Measurements from ENCODE around the gene TNFAIP8L1.
"Not testable (repeated sequence)": the region's sequence is repeated elsewhere in the genome, so short reads cannot be mapped to it uniquely, and the experiment has no call there.

Gene TNFAIP8L1

GRCh38 chr19:4652075-4652474 is 12.8 kb downstream of the TNFAIP8L1 start:
- no peak for DNase-seq

DNA sequence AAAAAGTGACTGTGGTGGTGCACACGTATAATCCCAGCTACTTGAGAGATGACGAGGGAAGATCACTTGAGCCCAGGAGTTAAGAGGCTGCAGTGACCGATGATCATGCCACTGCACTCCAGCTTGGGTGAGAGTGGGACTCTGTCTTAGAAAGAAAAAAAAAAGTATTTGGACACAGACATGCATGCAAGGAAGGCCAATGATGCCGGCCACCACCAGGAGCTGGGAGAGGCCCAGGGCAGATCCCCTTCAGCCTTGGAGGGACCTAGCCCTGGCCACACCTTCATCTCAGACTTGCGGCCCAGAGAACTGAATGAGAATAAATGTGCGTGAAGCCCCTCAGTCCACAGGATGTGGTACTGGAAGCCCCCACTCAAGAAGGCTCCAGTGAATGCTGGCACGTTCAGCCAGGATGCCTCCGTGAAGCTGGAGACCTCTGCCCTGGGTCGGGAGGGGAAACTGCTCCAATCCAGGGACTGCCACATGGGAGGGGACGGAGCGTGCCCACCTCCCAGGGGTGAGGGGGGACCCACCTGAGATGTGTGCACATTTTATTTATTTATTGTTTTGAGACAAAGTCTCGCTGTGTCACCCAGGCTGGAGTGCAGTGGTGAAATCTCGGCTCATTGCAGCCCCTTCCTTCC is 14.6 kb downstream of the TNFAIP8L1 start:
- no peak for DNase-seq

DNA sequence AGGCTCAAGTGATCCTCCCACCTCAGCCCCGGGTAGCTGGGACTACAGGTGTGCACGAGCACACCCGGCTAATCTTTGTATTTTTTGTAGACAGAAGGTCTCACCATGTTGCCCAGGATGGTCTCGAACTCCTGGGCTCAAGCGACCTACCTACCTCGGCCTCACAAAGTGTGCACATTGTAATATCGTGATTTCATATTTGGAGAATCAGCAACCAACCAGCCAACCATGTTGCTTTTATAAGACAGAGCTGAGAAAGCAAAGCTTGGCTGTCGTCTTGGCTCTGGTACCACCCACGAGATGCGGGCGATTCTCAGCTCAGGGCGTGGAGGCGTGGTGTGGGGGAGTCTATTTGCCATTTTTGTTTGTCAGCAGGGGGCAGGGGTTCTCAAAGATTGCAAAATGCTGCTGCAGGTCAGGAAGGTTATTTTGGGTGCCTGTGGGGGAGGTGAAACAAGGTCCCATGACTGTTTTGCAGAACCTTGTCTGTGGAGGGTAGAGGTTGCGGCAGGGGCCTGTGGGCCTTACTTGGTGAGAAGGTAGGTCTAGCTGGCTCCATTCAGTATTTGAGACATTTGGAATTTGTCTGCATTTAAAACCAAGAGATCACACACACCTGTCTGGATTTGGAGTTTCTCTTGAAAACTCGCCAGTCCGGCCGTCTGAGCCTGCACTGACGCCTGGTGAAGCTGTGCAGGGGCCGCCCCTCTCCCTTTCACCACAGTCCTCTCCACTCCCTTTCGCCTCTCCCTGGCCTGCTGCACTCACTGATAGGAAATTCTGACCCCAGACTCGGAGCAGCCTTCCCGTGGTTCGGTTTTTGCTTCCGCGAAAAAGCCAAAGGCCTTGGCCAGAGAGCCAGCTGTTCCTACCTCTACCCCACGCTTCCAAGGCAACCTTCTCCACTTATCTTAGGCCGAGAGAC is 15.4 kb downstream of the TNFAIP8L1 start:
- DNase-seq = no peak

DNA sequence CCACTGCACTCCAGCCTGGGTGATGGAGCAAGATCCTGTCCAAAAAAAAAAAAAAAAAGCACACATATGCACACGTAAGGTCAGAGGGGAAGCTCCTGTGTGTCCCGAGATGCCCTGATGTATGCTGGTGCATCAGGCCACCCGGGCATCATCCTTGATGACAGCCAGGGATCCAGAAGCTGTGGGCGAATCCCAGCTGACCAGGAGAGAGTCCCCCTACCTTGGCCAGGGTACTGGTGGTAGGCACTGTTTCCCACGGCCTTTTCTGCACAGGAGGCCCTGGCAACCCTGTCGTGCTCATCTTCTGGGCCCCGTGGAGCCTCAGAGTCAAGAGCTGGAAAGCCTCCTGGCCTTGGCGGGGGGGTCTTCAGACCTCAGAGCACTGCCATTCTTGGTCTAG is 16.8 kb downstream of the TNFAIP8L1 start:
- no peak for DNase-seq

GRCh38 chr19:4657262-4657661 is 17.9 kb downstream of the TNFAIP8L1 start:
- no peak for DNase-seq

- DNase-seq = no peak
Observed at GRCh38 chr19:4657835-4658234, 18.5 kb downstream of the TNFAIP8L1 start.

DNA sequence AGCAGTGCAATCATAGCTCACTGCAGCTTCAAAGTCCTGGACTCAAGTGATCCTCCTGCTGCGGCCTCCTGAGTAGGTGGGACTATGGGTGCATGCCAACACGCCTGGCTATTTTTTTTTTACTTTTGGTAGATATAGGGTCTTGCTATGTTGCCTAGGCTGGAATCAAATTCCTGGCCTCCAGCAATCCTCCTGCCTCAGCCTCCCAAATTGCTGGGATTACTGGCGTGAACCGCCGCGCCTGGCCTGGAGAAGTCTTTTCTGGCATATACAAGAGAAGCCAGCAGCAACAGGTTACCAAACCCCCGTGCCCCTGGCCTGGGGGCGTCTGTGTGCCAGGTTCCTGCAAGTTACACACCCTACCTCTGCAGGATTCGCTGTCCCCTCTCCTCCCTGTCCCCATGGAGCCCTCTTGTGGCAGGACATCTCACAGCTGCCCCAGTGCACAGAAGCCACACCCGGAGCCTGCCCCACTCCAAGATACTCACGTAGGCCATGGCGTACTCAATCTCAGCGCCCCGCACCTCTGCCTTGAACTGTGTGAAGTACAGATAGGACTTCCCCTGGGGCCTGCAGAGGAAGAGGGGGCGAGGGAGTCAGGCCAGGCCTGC is 21.0 kb downstream of the TNFAIP8L1 start:
- DNase-seq = no peak

DNA sequence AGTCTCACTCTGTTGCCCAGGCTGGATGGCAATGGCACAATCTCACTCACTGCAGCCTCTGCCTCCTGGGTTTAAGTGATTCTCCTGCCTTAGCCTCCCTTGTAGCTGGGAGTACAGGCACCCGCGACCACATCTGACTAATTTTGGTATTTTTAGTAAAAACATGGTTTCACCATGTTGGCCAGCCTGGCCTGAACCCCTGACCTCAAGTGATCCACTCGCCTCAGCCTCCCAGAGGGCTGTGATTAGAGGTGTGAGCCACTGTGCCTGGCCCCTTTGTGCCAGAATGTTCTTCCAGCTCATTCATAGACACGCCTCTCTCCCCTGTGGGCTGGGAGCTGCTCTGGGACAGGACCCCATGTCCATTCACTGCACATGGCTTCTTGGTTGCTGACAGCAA is 21.7 kb downstream of the TNFAIP8L1 start:
- no peak for DNase-seq

- DNase-seq = no peak
Observed at GRCh38 chr19:4662020-4662695, 22.8 kb downstream of the TNFAIP8L1 start.

DNA sequence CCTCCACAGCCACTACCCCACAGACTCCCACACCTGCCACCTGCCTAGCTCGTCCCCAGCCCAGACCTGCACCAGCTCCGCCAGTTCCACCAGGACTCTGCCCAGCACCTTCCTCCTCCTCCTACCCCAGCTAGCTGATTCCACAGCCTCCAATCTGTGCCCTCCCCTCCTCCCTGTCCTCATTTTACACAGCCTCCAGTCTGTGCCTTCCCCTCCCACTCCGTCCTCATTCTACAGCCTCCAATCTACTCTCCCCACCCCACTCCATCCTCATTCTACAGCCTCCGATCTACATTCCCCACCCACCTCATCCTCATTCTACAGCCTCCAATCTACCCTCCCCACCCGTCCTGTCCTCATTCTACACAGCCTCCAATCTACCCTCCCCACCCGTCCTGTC is 23.5 kb downstream of the TNFAIP8L1 start:
- DNase-seq = no peak

DNA sequence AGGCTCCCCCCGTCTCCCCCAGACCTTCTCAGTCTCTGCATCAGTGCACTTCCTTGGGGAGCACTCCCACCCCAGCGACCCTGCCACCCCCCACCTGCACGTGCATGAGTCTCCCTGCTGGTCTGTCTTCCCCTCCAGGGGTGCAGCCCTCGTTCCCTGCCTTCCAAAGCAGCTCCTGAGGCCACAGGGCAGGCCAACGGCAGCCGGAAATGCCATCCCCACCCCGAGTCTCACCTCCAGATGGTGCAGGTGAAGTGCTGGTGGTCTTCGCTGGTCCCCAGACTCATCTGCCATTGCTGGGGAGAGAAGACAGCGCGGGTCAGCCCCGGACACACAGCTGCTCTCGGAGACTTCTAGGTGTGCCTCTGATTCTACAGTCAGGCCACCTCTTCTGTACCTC is 25.3 kb downstream of the TNFAIP8L1 start:
- DNase-seq = no peak

DNA sequence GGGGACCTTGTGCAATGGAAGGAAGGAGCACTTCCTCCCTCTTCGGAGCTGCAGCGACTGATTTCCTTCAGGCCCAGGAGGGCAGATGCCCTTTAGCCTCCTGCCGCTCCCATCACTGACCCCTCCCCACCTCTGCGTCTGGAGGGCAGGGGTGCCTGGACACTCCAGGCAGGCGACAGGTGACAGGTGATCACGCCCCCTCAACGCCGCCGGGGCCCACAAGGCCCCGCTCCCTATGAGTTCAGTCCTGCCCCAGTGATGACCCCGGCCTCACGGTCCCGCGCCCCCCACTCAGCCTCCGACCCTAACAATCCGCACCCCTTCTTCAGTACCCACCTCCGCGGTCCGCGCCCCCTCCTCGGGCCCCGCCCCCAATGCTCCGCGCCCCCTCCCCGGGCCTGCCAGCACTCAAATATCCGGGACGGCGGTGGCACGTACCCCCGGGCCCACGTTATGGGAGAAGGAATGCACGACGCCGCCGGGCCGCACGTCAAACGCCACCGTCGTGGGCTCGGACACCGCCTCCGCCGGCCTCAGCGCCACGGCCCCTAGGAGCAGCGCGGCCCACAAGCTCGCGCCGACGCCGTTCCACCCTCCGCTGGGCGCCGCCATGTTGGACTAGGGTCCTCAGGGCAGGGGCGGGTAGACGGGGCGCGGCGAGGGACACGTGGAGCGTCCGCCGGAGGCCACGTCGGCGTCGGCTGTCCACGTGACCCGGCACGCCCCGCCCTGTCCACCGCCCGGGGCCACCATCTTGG is 30.6 kb downstream of the TNFAIP8L1 start, which contains the start of gene MYDGF:
Gene MYDGF, minus strand, starts transcription at position 620 of the 758 bp plus-strand sequence. Its CDS starts 8 bp downstream, at position 612.
- peak; percentile 85 to 95 (median 90) for DNase-seq

DNA sequence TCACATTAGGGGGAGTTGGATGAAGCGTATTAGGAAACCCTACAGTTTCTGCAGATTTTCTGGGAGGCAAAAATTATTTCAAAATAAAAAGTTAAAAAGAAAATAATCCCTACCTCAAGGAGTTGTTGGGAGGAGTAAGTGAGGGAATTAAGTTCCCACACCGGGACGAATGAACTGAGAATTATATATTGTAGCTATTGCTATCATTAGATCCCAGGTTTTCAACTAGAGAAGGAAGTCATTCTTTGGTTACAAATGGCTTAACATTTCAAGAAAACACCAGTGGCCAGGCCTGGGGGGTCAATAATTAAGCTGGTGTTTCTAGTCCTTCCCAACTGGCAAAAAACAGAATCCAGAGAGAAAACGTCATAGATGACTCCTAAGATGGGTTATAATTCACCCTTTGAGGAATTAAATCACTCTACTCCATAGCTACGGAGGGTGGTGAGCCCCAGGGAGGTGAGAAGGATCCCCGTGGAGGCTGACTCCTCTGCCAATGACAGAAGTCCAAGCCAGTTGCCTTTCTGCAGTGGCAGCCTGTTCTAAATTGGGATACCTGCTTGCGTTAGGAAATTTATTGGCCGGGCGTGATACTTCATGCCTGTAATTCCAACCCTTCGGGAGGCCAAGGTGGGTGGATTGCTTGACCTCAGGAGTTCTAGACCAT is 32.0 kb downstream of the TNFAIP8L1 start:
- no peak for DNase-seq

GRCh38 chr19:4673216-4673615 is 33.9 kb downstream of the TNFAIP8L1 start:
- DNase-seq = no peak

DNA sequence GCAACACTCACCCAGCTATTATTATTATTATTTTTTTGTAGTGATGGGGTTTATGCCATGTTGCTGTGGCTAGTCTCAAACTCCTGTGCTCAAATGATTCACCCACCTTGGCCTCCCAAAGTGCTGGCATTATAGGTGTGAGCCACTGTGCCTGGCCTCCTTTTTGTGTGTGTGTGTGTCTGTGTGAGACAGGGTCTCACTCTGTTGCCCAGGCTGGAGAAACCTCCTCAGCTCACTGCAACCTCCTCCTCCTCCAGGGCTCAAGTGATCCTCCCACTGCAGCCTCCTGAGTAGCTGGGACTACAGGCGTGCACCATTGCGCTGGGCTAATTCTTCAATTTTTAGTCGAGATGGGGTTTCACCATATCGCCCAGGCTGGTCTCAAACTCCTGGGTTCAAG is 34.4 kb downstream of the TNFAIP8L1 start:
- DNase-seq = no peak

DNA sequence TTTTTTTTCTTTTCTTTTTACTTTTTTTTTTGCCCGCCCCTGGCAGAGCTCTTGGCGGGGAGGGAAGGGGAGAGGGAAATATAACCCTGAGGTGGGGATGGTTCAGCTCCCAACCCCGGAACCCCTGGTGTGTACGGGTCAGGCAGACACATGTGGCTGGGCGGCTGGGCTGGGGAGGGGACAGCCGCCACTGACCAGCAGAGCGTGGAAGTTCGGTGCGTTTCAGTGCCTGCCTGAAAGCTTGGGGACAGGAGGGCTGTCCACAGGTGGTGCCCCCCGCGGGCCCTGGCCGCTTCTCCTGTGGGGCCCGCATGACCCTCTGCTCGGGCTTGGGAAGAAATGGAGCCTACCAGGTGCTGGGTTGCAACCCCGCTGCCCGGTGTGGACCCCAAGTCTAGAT is 36.0 kb downstream of the TNFAIP8L1 start:
- no peak for DNase-seq

DNA sequence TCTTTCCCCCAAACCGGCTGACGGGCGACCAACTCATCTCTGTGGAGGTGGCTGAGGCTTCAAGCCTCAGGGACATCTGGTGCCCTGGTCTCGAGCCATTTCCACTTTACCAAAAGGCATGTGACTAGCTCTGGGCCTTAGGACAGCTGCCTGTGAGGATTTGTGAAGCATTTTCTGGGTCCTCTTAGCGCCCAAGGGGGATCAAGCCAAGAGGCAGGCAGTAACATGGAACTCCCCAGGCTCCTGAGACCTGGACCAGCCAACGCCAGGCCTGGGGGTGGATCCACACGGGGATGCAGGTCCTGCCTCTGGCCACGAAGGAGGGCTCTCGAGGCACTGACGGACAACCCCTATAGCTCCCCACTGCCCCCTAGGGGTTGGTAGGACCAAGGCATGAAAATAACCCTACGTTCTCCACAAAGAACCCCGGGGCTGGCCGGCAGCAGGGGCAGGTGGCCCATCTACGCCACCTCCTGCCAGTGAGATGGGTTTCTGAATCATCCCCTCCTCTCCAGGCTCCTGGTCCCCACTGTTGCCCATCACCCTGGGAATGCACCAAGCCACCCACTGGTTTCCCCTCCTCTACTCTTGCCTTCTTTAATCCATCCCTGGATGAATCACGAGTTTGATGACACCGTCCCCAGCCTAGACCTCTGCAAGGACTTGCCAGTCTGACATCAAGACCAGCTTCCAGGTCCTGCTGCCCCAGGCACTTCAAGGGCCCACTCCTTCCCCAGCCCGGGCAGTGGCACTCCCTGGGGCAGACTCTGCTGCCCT is 37.8 kb downstream of the TNFAIP8L1 start:
- DNase-seq = peak in 1 of 5 experiments; percentile 26

GRCh38 chr19:4678881-4679790 is 39.8 kb downstream of the TNFAIP8L1 start:
- DNase-seq = peak in 3 of 5 experiments; percentile 4 to 27 (median 16)

DNA sequence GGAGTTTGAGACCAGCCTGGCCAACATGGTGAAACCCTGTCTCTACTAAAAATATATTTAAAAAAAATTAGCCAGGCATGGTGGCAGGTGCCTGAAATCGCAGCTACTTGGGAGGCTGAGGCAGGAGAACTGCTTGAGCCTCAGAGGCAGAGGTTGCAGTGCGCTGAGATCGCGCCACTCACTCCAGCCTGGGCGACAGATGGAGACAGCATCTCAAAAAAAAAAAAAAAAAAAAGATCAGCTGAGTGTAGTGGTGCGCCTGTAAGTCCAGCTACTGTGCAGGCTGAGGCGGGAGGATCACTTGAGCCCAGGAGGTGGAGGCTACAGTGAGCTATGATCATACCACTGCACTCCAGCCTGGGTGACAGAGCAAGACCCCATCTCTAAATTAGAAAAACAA is 40.7 kb downstream of the TNFAIP8L1 start:
- DNase-seq = not testable (repeated sequence)

Measured in T-helper 2 cell (primary cell).